H1 (cell line): Measurements from ENCODE around the gene MEF2A. TPM values are rescaled to one million over a fixed set of nuclear protein-coding genes. Genes with fewer than 3 reads are reported as not detected.

Source experiments
- BCL11A ChIP-seq, 2 experiments: IDR thresholded peaks; one replicate each; pipeline ENCODE4 v1.6.1; 2011; ENCODE audit warnings: low read depth in 2 of 2, low read length in 2 of 2, mild to moderate bottlenecking in 2 of 2
- JUND ChIP-seq: IDR thresholded peaks from 2 replicates; pipeline ENCODE4 v1.6.1; 2011; ENCODE audit warnings: mild to moderate bottlenecking, improper control_type of control experiment, low read length
- KDM5A ChIP-seq: fragments of 200-600 bp; IDR thresholded peaks from 2 replicates; pipeline ENCODE4 v1.7.1; 2012; ENCODE audit warnings: mild to moderate bottlenecking, low read length, inconsistent platforms, mixed read lengths
- polyA plus RNA-seq, 7 experiments: library from polyadenylated mRNA; depleted of rRNA in 3 of 7; stranded (reverse) in 5 of 7; unstranded in 2 of 7; fragments of >200 nt in 5 of 7; fragments of 200-250 nt in 2 of 7; gene quantifications; 1 replicate in 5 of 7; 2 replicates in 1 of 7; 4 replicates in 1 of 7; pipeline versions ENCODE4 v1.2.1 to v1.2.3, GENCODE V29; 2011 to 2013; ENCODE audit warnings: missing spikeins in 2 of 7, mixed read lengths in 2 of 7
- total RNA-seq: library from RNA; stranded (reverse); fragmentation: NEBNext Ultra II Directional; extraction: Animal tissue kit (Norgen Biotek cat#: 25700); gene quantifications from 2 replicates; pipeline ENCODE4 v1.2.1, GENCODE V29; 2021

The MEF2A gene
- total and polyA plus RNA-seq, 2 of the 8 experiments (the other 6 are each of a cell fraction or from before 2014, with no cell fraction given), result 15.6 to 22.5 TPM

GRCh38 chr15:99680276-99680675 lies 114.5 kb downstream of the MEF2A start (continued):
- TF ChIP-seq KDM5A (no peak), JUND (no peak), BCL11A (IDR thresholded peaks at IDR 0.05; ENCODE audit: low read depth in 2 of 2, low read length in 2 of 2) (no peak)
